CD4-positive, alpha-beta T cell treated with Interleukin-21 for 1 hour (primary cell): ENCODE results near the gene MCF2L.
A peak's percentile ranks its signal among the peaks of the same experiment; 100 is the strongest.
"Not testable (repeated sequence)": the region's sequence is repeated elsewhere in the genome, so short reads cannot be mapped to it uniquely, and the experiment has no call there.

Experiments
- DNase-seq: peaks from one replicate; pipeline ENCODE4 v3.0.0-alpha.2; 2020

The MCF2L gene

DNA sequence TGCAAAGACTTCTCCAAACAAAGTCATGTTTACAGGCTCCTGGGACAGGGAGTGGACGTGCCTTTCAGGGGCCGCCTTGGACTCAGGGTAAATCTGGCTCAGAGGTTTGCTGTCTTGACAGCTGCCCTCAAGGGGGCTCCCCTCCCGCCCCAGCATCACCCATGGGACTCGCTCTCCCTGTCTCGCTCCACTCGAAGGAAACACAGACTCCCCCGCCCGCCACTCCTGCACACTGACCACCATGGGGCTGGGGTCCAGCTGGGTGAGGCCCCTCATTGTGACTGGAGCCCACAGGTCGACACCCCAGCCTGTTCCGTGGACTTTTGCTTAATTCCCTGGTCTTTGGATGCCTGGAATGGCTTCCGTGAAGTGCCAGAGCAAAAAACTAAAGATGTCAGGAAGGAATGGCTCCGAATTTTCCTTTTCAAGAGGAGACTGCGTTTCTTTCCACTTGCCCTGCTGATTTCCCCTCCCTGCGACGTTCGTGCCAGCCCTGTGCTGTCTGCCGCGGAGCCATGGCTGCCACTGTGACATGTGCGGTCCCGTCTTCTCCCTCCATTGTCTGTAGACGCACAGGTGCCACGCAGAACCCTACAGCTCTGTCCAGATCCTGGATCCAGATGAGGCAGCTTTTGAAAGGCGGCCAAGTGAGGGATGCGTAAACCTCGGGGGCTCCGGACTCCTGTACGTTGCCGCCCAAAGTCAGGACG lies 48.6 kb downstream of the MCF2L start:
- DNase-seq, result no peak

DNA sequence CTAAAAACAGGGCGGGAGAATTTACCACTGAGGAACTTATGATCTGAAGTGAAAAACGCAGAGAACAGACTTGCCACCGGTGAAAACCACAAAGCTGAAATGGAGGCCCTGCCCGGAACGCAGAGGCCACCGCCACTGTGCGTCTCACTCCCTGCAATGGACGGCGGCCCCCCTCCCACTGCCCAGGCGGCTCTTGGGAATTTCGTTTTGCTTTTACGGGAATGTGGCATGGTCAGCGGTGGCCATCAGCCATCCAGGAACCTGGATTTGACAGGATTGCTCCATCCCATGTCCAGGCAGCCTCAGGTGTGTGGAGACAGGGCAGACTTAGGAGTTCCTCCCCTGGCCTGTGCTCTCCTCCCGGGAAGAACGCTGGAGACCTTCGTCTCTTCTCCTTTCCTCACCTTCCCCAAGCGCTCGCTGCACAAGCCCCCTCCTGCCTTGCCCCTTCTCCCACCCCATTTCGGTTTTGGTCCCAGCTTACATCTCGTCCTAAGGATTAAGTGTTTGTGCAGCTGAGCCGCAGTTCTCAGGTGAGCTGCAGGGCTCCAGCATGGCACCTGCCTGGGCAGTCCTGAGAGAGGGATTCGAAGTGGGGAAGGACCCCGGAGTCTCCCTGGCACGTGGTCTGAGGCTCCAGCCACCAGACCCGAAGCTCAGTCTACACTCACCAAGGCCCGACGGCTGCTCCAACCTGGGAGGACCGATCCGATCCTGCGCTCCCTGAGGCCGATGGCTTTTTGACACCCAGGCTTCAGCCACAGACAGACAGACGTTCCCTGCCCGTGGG lies 49.9 kb downstream of the MCF2L start:
- no peak for DNase-seq

DNA sequence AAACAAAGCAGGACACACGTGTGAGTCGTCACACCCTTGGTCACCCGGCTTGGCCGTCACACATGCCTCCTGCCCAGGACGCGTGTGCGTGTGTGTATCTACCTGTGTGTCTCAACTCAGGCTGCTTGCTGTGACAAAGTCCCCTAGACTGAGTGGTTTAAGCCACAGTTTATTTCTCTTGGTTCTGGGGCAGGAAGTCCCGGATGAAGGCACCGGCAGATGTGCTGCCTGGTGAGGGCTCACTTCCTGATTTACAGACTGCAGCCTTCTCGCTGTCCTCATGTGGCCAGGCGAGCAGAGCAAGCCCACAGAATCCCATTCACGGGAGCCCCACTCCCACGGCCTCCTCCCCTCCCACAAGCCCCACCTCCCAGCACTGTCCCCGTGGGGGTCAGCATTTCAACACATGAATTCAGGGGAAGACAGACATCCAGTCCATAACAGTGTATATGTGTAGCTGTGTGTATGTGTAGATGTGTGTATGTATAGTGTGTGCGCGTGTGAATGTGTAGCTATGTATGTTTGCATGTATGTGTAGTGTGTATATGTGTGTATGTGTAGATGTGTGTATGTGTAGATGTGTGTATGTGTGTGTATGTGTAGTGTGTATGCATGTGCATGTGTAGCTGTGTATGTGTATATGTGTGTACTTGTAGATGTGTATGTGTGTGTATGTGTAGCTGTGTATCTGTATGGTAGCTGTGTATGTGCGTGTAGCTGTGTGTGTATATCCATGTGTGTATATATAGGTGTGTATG lies 51.5 kb downstream of the MCF2L start:
- no peak for DNase-seq

DNA sequence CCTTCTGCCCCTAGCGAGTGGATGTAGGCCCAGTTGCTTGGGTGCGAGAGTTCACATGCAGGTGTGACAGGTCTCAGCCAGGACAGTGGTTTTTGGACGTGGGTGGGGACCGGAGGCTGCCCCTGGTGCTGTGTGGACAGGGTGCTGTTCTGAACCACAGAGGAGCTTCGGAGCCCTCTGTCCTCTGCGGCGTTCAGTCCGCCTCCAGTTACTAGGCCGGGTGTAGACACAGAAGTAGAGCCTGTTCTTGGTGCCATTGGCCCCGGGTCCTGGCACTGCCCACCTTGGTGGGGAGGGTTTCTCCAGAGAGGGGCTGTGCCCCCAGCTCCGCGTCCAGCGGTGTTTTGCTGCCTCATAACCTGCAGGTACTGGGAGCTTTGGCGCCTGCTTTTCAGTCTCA lies 52.4 kb downstream of the MCF2L start:
- no peak for DNase-seq

DNA sequence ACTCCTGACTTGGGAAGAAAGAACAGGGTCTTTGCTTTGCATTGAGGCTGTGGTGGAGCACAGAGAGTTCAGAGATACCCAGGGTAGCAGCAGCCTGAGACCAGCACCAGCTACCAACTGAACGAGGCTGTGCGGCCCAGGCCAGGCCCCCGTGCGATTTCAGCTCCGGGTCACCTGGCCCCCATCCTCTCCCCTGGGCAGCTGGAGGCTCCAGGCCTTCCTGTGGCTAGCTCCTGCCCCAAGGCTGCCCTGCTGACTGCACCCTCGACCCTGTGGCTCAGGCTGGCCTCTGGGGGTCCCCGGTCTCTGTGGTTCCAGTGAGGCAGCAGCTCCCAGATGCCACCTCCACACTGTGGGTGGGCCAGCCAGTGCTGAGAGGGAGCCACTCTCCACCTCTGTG lies 52.8 kb downstream of the MCF2L start:
- no peak for DNase-seq

DNA sequence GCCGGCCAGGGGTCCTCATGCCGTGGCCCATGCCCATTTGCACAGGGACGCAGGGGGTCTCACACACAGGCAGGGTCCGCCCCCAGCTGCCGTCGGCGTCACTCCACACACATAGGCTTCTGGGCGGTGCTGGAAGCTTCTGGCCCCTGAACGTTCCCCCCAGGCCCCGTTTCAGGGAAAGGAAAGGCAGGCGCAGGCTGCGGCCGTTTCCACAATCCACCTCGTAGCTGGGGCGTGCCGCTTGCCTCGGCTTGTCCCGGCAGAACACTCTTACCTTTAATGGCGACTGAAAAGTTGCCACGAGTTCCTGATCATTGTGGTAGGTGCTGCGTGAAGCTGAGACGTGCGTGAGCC lies 53.4 kb downstream of the MCF2L start:
- no peak for DNase-seq

DNA sequence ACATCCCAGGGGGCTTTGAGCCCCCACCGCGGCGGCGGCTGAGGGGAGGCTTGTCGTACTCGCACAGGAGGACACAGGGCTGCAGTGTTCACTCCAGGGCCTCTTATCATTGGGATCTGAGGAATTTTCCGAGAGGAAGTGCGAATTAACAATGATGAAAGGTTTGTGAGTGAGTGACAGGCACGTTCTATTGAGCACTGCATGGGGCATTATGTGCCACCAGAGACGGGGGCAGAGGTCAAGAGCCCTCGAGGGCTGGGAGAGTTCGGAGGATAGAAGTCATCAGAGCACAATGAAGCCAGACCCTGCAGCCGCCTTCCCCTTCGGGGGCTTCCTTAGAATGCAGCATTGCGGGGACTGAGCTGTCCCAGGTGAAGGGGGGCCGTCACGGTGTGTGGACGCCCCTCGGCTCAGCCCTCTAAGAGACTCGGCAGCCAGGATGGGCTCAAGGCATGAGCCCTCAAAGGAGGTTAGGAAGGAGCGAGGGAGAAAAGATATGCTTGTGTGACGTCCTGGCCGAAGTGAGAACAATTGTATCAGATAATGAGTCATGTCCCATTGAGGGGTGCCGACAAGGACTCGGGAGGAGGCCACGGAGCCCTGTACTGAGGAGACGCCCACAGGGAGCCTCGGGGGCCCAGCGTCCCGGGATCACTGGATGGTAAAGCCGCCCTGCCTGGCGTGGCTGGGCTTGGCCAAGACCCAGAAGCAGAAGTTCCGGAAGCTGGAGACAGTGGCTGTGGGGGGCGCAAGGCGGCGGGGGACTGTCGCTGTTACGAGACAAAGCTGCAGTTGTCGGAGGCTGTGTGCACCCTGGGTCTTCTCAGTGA lies 53.9 kb downstream of the MCF2L start:
- no peak for DNase-seq

DNA sequence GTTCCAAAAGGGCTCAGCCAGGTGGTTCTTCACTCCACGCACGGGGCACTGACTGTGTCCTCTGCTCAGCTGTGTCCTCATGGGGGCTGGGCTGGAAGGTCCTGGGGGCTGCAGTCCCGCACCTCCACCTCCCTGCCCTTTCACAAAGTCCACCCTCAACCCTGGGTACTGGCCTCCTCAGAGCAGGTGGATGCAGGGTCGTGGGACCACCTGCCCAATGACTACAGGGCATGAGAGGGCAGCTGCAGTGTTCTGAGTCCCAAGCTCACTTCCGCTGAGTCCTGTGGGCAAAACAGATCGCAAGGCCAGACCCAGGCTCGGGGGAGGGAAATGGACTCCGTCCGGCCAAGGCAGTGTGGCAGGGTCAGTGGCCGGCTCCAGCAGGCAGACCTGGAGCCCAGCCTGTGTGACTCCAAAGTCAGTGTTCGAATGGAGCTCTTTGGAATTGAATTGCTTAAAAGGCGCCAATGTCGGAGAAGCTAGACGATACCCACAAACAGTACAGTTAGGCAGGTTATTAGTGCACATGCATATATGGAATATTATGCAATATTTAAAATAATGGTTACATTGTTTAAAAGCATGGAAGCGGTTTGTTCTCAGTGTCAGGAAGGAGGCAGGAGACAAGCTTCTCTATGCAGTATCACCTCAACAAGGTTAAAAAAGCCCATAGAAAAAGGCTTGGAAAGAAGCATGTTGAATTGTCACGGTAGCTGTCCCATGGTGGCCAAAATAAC lies 54.8 kb downstream of the MCF2L start:
- DNase-seq, result no peak

DNA sequence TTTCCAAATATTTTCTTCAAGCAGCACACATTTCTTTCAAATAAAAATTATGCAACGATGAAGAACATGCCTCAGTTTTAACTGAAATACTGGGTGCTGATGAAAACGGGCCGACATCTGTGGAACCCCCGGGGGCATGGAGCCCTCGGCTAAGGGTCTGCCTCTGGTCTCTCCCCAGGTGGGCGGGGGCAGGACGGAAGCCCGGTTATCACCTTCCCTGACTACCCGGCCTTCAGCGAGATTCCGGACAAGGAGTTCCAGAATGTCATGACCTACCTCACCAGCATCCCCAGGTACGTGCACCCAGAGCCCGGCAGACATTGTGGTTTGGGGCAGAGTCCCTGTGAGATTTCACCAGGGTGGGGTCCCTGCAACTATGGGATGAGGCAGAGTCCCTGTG lies 55.5 kb downstream of the MCF2L start:
- DNase-seq, result no peak

DNA sequence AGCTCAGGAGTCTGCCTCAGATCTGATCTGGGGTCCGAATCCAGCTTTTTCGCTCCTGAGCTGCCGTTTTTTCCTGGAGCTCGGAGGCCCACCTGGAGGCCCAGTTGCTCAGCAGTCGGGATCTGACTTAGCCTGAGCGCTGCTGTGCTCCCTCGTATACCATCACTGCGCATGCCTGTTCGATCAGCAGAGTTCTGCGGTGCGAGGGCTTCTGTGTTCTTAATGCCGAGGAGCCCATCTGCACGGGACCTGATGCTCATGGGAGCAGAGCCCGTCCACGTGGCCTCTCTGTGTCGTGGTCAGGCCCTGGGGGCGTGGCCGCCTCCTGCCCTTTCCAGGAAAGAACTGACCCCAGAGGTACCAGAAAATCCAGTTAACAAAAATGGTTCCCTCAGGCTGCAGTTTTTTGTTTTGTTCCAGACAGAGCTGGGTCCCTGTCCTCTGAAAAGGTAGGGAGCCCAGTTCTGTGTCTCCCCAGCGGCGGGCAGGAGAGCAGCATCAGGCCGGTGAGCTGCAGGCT lies 57.4 kb downstream of the MCF2L start:
- DNase-seq, result no peak

DNA sequence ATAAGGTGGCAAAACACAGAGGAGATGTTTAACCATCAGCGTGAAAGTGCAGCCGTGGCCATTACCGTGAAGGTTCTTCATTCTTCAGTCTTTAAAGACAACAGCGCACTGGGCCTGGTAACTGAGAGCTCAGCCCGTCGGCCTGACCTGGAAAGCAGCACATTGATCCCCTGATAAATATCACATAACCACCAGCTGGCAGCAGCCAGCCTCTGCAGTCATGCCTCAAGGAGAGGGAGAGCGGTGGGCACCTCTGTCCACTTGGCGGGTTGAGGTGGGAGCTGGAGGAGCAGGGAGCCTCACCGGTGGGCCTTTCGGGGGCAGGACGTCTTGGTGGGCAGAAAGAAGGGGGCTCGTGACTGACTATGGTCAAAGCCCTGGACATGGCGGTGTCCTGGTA lies 58.1 kb downstream of the MCF2L start:
- DNase-seq, result no peak

DNA sequence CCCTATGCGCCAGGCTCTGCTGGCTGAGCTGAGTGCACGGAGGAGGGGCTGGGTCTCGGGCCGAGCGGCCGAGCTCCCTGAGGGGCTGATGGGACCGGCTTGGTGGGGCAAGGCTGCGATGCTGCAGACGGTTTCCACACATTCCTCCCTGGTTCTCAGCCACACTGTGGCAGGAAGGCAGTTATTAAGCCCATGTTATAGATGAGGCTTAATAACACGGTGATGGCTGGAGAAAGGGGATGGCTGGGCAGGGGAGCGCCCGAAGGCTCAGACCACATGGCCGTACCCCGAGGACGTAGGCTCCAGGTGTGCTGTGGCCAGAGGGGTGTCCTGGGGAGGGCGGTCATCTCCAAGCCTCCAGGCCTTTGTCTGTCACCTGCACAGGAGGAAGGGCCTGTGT lies 58.6 kb downstream of the MCF2L start:
- DNase-seq, result no peak

DNA sequence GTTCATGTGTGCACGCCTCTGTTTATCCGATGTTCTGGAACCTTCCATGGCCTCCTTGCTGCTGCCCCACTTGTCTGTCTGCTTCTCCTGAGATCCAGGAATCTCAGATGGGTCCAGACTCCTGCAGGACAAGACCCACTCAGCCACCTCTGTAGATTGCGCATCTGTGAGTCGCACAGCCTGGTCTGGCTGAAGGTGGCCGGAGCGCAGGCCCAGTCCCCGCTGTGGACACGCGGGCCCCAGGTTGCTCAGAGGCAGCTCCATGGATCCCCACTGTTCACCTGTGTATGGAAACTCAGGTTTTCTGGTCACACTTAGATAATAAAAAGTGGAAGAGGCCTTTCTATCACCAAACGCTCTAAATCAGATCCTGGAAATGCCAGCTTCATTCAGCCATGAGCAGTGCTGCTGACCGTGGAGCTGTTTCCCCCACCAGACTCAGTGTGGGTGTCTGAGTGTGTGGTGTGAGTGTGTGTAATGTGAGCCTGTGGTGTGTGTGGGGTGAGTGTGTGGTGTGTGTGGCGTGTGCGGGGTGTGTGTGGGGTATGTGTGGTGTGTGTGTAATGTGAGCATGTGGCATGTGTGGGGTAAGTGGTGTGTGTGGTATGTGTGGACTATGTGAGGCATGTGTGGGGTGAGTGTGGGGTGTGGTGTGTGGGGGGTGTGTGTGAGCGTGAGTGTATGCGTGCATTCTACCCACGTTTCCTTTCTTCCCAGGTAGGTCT lies 59.5 kb downstream of the MCF2L start:
- no peak for DNase-seq

DNA sequence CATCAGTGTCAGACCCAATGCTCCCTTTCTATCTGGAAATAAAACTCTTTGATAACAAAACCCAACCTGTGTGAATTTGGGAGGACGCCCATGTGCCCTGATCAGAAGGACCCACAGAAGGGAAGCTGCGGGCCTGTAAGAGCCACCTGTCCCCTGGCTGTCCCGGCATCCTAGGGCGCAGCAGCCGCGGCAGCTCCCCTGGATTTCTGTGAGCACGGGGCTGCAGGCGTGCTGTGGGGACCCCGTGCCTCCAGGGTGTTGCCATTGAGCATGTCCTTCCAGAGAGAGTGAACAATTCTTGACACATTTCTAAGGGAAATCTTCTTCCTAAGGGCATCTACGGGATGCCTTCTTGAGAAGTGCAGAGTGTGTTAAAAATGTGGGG lies 60.0 kb downstream of the MCF2L start:
- no peak for DNase-seq

DNA sequence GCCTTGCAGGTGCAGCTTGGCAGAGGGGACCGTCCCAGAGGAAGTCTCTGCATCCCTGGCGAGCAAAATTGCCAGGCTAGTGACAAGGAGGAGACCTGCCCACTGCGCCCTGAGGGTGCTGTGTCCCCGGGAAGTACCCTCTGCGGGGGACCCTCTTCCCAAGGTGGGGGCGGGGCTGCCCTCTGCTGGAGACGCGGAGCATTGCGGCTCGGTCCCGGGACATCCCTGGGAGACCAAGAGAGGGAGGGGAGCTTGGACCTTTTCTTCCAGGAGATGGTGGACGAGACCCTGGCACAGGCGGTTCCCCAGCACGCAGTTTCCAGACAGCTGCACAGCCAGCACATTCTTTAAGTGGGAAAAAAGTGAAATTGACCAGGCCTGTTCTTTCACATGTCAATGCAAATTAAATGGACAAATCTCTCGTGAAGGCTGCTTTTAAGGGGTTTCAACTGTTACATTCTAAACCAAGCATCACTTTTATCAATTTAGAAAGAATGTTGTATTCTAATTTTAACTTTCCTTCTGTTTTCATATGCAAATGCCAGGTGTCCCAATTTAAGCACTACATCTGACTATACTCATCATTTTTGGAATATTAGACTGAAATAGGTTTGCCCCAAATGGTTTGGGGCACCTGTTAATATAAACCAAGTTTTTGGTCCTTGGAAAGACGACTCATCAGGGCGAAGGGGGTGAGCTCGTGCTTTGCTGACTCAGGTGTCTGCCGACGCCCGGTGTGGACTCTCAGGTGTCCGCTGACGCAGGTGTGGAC lies 60.7 kb downstream of the MCF2L start:
- DNase-seq, result peak; percentile 44

DNA sequence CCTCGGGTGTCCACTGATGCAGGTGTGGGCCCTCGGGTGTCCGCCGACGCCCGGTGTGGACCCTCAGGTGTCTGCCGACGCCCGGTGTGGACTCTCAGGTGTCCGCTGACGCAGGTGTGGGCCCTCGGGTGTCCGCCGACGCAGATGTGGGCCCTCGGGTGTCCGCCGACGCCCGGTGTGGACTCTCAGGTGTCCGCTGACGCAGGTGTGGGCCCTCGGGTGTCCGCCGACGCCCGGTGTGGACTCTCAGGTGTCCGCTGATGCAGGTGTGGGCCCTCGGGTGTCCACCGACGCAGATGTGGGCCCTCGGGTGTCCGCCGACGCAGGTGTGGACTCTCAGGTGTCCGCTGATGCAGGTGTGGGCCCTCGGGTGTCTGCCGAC lies 61.2 kb downstream of the MCF2L start:
- not testable (repeated sequence) for DNase-seq

DNA sequence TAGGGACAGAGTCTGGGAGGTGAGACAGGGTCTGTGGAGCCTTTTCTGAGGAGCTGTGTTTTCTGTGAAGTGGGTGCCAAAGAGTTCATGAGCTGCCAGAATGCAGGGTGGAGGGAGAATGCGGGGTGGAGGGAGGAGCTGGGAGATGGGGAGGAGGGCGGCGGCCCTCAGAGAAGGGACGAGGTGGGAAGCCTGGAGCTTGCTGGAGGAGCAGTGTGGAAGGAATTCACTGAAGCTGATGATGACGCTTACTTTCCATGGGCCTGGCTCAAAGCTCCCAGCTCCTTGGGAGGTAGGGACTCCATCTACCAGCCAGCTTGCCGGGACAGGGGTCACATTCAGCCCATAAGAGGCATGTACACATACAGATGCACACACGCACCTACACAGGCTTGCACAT lies 62.5 kb downstream of the MCF2L start:
- DNase-seq, result no peak

DNA sequence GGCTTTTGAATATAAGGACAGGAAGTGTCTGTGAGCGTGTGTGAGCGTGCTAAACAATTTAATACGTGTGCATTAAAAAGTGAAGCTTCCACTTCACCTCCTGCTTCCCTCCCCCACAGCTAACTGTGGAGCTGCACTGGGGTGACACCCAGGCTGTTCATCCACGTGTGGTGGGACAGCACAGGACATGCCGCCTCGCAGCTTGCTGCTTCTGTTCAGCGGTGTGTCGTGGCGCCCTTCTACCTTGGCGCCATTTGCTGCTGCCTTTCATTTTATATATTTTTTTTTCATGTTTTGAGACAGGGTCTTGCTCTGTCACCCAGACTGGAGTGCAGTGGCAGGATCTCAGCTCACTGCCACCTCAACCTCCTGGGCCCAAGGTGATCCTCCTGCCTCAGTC lies 63.3 kb downstream of the MCF2L start:
- no peak for DNase-seq

DNA sequence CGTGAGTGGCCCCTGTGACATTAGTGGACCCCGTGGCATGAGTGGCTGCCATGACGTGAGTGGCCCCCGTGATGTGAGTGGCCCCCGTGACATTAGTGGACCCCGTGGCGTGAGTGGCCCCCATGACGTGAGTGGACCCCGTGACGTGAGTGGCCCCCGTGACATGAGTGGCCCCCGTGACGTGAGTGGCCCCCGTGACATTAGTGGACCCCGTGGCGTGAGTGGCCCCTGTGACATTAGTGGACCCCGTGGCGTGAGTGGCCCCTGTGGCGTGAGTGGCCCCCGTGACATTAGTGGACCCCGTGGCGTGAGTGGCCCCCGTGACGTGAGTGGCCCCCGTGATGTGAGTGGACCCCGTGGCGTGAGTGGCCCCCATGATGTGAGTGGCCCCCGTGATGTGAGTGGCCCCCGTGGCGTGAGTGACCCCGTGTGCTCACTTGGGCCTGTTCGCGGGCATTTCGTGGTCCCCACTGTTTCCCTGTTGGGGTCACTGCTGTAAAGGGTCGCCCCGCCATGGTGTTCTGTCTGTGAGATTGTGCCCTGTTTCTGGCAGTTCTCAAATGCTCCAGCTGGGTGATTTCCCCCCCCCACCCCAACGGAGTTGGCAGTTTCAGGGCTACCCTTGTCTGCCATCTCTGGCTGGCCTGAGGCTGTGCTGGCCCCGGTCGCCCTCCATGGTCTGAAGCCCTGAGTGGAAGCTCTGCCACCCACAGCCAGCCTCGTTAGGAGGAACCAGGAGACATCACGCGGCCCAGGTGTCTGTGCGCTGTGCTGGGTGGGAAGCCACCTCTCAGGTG lies 64.2 kb downstream of the MCF2L start:
- DNase-seq, result no peak
